Left ventricle myocardium inferior (tissue), 1 donor: ENCODE results near the gene SLIT3. TPM values are rescaled to one million over a fixed set of nuclear protein-coding genes. Genes with fewer than 3 reads are reported as not detected.

Source experiments
- DNase-seq: peaks from one replicate; pipeline ENCODE4 v3.0.0-alpha.2; 2020
- H3K27ac ChIP-seq: fragments of 200-600 bp; replicated peaks from 2 replicates; pipeline ENCODE4 v1.8.0; 2021
- H3K27me3 ChIP-seq: fragments of 200-600 bp; 2 replicates; pipeline ENCODE4 v1.8.0; 2021; ENCODE audit warnings: low read depth
- H3K36me3 ChIP-seq: fragments of 200-600 bp; 2 replicates; pipeline ENCODE4 v1.8.0; 2021
- H3K4me1 ChIP-seq: fragments of 200-600 bp; 2 replicates; pipeline ENCODE4 v1.8.0; 2021
- H3K4me3 ChIP-seq: fragments of 200-600 bp; 2 replicates; pipeline ENCODE4 v1.8.0; 2021; ENCODE audit warnings: mild to moderate bottlenecking, moderate library complexity
- H3K9me3 ChIP-seq: fragments of 200-600 bp; replicated peaks from 2 replicates; pipeline ENCODE4 v1.8.0; 2021
- CTCF ChIP-seq: fragments of 200-600 bp; IDR thresholded peaks from 2 replicates; pipeline ENCODE4 v1.8.0; 2021; ENCODE audit warnings: antibody characterized with exemption, mild to moderate bottlenecking, borderline replicate concordance
- intact Hi-C: fragments of 100-400 bp; cut with micrococcal nuclease; formaldehyde crosslinking; loops from one replicate; pipeline ENCODE4 v1.11.0; 2022
- total RNA-seq: library from RNA; stranded (reverse); fragmentation: NEBNext Ultra II Directional; extraction: Animal tissue kit (Norgen Biotek cat#: 25700); gene quantifications from one replicate; pipeline ENCODE4 v1.2.1, GENCODE V29; 2021
- donor health status: DM: no; HTN: yes; CAD: no; lungs with severe emphysema.

Gene SLIT3
- total RNA-seq, 1 donor from 2014 or later: 22.7 TPM

GRCh38 chr5:169173372-169173771 lies 127.6 kb downstream of the SLIT3 start:
- H3K27me3 ChIP-seq: peaks cover 8% of the 10 kb centered on the region
- intact Hi-C loops: no loop called here
- H3K27ac ChIP-seq: no peak overlapping the region
- H3K36me3 ChIP-seq: no peaks in the 10 kb centered on the region
- no peaks in the 10 kb centered on the region for H3K9me3 ChIP-seq
- DNase-seq: no peak
- H3K4me3 ChIP-seq: no peak overlapping the region
- TF ChIP-seq CTCF: no peak
- H3K4me1 ChIP-seq: peaks cover 5% of the 10 kb centered on the region

GRCh38 chr5:169171515-169171914 lies 129.4 kb downstream of the SLIT3 start:
- H3K36me3 ChIP-seq: no peaks in the 10 kb centered on the region
- TF ChIP-seq CTCF: no peak
- intact Hi-C loops: no loop called here
- H3K4me1 ChIP-seq: no peaks in the 10 kb centered on the region
- H3K9me3 ChIP-seq: no peaks in the 10 kb centered on the region
- no peak for DNase-seq
- H3K4me3 ChIP-seq: no peak overlapping the region
- H3K27me3 ChIP-seq: peaks cover 8% of the 10 kb centered on the region
- no peak overlapping the region for H3K27ac ChIP-seq

- Histone ChIP-seq H3K4me1 (peaks cover under 1% of the 10 kb centered on the region), H3K27ac (no peak overlapping the region), H3K4me3 (no peak overlapping the region), H3K36me3 (no peaks in the 10 kb centered on the region), H3K9me3 (no peaks in the 10 kb centered on the region), H3K27me3 (peaks cover 8% of the 10 kb centered on the region)
- intact Hi-C loops: no loop called here
- no peak for DNase-seq
- no peak for TF ChIP-seq CTCF
Observed at GRCh38 chr5:169169783-169170182, 131.2 kb downstream of the SLIT3 start.

- intact Hi-C loops: no loop called here
- H3K27ac ChIP-seq: no peak overlapping the region
- H3K4me3 ChIP-seq: no peak overlapping the region
- H3K9me3 ChIP-seq: no peaks in the 10 kb centered on the region
- no peaks in the 10 kb centered on the region for H3K36me3 ChIP-seq
- no peak for TF ChIP-seq CTCF
- peaks cover 7% of the 10 kb centered on the region for H3K4me1 ChIP-seq
- H3K27me3 ChIP-seq: peaks cover 8% of the 10 kb centered on the region
- no peak for DNase-seq
Observed at GRCh38 chr5:169168280-169168679, 132.7 kb downstream of the SLIT3 start.

- Histone ChIP-seq H3K9me3 (no peaks in the 10 kb centered on the region), H3K27ac (no peak overlapping the region), H3K36me3 (no peaks in the 10 kb centered on the region), H3K4me1 (peaks cover 15% of the 10 kb centered on the region), H3K4me3 (no peak overlapping the region), H3K27me3 (peaks cover 5% of the 10 kb centered on the region)
- TF ChIP-seq CTCF: no peak
- intact Hi-C loops: no loop called here
- no peak for DNase-seq
Observed at GRCh38 chr5:169166078-169166477, 134.9 kb downstream of the SLIT3 start.

- Histone ChIP-seq H3K9me3 (peaks cover 5% of the 10 kb centered on the region), H3K4me3 (no peak overlapping the region), H3K4me1 (peaks cover 19% of the 10 kb centered on the region), H3K27me3 (peaks cover 1% of the 10 kb centered on the region), H3K27ac (no peak overlapping the region), H3K36me3 (no peaks in the 10 kb centered on the region)
- TF ChIP-seq CTCF: no peak
- intact Hi-C loops: no loop called here
- DNase-seq: no peak
Observed at GRCh38 chr5:169165052-169165451, 135.9 kb downstream of the SLIT3 start.
